Activated CD4-positive, CD25-positive, alpha-beta regulatory T cell (primary cell): ENCODE measurements around the gene UBASH3A.

ENCODE experiments used
- DNase-seq, 4 experiments: peaks; one replicate each; lab custom pipeline; 2025; lab: John Stamatoyannopoulos, UW

The UBASH3A gene

DNA sequence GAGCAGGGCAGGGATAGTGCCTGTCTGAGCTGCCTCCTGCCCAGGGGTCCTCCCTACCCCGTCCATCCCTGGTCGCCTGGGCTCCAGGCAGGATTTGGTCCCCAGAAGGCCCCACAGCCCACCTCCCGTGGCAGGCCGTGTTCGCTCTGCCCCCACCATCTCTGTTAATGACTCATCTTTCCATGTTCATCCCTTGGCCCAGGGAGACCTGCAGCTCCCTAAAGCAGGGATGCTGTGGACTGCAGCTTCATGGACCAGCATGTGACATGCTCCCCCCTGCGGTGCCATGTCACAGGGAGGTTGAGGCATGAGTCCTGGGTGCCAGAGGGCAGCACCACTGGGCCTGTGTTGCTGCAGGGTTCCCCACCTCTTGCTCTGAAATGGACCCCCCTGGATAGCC is 26.8 kb downstream of the UBASH3A start:
- DNase-seq, result no peak

DNA sequence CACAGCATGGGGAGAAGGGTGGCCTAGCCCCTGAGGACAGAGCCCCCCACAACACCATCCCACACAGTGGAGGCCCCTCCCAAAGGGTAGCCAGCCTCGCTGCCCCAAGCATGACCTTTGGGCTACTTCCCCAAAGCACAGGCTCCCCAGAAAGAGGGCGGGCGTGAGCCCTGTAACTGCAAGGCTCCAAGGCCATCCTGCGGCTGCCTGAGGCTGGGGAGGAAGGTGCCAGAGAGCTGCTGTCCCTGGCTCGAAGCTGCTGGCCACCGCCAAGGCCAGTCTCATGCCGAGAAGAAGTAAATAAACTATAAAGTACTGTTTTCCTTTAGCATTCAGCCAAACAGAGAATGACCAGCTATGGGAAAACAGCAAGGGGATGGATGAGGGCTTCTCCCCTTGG is 27.5 kb downstream of the UBASH3A start:
- DNase-seq, result no peak

DNA sequence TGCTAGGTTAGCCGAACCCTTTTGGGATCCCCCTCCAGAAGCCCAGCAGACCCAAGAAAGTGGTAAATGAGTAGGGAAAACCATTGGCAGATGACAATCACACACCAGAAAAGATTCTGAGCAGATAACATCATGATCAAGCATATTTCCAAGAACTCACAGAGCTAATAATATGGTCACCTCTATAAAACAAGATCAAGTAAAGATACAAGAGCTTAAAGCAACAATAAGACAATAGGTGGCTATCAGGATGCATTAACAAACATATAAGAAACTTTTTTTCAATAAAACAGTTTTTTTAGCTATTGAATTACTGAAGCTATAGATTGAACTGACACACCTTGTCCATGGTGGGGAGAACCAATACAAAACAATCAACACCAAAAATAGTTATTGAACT is 29.0 kb downstream of the UBASH3A start:
- no peak for DNase-seq

DNA sequence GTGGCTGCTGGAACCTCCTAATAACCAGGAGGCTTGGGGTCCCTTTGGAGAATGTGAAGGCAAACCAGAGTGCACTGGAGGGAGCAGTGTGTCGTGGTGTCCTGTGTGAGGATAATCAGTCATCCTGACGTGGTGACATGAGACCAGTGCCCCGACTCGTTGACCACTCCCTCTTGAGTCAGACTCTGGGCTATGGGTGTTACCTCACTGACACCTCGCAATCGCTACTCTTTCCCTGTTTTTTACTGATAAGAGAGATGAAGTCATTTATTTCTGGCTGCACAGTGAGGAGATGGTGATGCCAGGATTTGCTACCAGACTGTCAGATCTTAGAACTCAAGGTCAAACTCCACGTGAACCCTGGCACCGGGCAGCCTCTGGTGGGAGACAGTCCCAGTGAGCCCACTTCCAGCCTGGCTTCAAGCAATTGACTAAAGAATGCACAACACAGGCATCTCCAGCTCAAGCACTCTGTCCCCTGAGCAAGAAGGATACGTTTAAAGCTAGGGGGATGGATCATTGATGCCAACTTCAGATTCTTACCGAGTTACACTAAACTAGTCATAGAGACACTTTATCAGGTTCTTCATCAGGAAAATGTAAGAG is 30.3 kb downstream of the UBASH3A start:
- DNase-seq, result no peak

DNA sequence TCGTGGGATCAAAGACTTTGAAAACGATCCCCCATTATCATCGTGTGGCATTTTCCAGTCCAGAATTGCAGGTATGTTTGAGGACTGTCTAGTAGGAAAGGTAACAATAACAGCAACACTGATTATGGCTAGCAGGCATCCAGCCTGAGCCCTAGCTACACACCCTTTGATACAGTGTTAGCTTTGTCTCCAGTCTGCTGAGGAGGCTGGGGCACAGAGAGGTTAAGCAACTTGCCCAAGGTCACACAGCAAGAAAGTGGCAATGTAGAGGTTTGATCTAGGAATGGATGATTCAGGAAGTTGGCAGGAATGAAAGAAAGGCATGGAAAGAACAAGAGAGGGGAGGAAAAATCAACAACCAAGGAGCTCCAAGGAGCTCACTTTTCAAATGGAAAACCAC is 31.2 kb downstream of the UBASH3A start:
- DNase-seq, result no peak

DNA sequence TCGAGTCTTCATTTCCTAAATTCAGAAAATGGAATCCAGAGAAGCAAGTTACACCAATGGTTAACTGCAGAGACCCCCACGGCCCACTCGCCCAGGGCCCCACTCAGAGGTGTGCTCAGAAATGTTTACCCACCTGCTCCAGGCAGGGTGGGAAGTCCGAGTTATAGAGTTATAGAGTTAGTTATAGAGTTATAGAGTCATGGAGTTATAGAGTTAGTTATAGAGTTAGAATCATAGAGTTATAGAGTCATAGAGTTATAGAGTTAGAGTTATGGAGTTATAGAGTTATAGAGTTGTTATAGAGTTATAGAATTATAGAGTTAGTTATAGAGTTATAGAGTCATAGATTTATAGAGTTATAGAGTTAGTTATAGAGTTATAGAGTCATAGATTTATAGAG is 31.7 kb downstream of the UBASH3A start:
- DNase-seq, result no peak

DNA sequence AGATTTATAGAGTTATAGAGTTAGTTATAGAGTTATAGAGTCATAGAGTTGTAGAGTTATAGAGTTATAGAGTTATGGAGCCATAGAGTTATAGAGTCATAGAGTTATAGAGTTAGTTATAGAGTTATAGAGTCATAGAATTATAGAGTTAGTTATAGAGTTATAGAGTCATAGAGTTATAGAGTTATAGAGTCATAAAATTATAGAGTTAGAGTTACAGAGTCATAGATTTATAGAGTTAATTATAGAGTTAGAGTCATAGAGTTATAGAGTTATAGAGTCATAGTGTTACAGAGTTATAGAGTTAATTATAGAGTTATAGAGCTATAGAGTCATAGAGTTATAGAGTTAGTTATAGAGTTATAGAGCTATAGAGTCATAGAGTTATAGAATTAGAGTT is 32.1 kb downstream of the UBASH3A start:
- DNase-seq, result no peak

DNA sequence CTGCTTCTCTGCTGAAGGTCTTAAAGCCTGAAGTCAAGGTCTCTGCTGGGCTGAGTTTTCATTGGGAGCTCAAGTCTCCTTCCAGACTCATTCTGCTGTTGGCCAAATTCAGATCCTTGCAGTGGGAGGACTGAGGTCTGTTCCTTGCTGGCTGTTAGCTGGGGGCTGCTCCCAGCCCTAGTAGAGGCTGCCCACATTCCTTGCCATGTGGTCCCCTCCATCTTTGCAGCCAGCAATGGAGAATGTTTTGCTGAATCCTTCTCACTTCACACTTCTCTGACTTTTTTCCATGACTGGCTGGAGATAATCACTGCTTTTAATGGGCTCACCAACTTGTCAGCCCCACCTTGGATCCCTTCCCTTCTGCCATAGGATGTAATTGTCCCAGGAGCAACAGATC is 33.2 kb downstream of the UBASH3A start:
- no peak for DNase-seq

DNA sequence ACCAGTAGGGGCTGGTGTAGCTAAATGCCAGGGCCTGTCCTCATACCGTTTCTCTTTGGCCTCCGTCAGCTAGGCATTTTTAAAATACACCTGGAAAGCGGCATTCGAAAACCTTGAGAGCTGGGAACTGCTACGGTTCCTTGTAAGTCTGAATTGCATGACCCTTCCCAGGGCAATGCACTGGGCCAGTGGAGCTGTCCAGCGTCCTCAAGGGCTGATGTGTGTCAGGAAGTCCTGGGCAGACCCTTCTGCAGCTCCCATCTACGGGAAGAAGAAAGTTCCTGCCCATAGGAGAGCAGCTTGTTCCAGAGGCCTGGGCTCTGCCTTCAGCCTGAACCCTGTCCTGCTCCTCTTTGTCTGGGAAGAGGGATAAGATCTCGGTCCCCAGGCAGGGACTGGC is 34.1 kb downstream of the UBASH3A start:
- no peak for DNase-seq

DNA sequence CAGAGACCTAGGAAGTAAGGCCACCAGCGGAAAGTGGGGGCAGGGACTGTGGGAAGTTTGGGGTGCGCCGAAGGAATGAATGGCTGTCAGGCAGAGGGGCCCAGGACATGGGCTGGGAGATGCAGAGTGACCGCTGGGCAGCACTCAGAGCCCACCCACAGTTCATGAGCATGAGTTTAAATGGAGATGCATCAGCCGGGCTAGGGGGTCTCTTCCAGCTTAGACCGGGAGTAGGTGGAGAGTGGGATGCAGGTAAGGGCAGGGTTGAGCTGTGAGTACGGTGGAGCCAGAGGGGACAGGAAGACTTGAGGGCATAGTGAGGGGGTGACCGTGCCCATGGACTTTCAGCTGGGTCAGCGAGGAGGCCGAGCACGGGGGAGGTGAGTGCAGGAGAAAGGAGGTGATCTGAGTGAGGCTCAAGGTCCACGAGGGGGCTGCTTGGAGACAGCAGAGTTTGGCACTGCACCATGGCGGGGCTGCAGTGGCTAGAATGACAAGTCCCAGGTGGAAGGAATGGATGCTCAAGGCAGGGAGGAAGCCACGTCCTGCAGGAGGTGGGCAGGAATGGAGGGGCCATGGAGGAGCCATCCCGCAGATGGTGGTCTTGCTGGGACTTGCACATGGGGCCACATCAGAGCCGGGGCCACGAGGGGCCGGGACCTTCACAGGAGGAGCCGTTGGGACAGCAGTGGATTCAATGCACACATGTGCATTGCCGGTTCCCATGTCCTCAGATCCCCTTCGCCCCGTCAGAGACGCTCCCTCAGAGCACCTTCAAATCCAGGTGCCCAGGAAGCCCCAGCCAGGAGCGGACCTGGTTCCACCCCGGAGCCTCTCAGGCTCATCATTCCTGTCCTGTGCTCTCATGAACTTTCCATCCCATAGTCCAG is 34.9 kb downstream of the UBASH3A start:
- no peak for DNase-seq

DNA sequence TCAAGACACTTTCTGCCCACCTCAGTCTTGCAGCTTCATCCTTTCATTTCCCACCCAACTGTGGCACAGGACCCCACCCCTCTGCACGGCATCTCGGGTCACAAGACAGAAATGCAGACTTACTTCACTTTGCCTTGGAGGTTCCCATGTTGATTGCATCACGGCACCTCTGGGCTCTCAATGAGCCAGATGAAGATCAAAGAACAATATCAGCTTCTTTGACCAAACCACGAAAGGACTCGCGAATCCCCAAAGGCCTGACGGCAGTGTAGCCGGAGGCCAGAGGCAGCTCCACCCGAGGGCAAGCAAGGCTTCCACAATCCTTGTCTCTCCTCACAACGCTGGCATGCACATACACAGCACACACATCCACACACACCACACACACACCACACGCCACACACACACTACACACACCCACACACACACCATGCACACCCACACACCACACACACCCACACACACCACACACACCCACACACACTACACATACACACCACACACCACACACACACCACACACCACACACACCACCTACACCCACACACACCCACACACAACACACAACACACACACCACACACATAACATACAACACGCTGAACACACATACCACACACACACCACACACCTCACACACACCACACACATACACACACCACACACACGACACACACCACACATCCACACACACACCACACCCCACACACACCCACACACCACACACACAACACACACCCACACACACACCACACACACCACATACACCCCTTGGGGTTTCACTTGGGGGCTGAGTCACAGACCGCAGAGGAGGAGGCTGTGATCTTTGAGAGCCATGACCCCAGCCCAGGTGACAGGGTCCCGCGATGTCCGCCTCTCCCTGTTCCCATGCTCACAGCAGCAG is 35.8 kb downstream of the UBASH3A start:
- DNase-seq, result no peak

DNA sequence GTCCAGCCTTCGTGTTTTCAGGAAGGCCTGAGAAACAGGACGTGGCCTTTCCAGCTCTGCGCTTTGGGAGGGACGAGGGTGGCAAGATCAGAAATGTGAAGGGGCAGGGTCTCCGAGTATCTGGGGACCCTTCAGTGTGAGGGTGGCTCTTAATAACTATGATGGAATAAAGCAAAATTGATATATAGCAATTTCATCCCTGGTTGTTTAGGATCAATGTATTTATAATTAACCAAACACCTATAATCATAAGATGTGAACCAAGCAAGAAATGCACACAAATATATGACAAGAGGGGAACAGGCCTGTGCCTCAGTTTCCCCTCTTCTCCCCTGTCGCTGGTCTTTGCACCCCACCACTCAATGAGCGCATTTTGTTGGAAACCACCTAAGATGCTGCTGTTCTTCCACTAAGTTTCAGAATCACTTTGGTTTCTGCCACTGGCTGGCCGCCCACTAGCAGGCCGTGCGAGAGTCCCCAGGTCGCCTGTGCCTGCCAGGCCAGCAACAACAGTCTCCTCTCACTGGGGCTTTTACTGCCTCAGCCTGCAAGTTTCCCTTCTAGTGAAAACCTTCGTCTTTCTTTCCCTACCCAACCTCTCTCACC is 36.6 kb downstream of the UBASH3A start:
- DNase-seq, result no peak

DNA sequence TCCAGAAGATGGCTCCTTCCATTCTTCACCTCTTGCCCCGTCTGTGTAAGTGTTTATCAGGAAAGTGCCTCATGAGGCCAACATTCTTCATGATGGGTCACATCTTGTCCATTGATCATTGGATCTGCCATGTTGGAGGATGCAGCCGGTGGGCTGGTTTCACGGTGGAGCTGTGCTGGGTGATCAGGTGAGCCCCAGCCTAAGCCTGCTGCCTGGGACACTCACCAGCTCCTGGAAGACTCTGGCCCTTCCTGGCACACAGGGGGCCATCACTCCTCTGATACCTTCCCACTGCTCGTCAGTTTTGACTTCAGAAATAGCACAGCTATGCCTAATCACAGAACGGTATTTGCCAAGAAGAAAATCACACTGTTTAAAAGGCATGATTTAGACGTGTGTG is 38.3 kb downstream of the UBASH3A start:
- no peak for DNase-seq

DNA sequence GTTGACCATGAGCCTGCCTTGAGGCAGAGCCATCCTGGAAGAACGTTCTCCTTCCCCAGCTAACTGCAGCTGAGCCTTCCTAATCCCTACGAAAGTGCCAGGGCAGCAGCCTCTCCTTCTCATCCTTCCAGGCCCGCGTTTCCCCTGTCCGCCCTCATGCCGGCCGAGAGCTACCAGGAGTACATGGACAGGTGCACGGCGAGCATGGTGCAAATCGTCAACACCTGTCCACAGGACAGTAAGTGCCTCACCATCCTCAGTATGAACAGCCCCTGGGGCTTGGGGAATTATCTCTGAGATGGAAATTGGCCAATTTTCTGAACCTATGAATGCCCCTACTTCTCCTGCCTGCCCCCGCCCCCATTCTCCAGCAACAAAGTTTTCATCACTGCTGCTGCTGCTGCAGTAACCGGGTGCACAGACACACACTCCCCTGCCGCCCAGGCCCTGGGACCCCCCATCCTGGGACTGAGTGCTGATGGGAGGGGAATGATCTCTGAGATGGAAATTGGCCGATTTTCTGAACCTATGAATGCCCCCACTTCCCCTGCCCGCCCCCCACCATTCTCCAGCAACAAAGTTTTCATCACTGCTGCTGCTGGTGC is 39.6 kb downstream of the UBASH3A start:
- no peak for DNase-seq

DNA sequence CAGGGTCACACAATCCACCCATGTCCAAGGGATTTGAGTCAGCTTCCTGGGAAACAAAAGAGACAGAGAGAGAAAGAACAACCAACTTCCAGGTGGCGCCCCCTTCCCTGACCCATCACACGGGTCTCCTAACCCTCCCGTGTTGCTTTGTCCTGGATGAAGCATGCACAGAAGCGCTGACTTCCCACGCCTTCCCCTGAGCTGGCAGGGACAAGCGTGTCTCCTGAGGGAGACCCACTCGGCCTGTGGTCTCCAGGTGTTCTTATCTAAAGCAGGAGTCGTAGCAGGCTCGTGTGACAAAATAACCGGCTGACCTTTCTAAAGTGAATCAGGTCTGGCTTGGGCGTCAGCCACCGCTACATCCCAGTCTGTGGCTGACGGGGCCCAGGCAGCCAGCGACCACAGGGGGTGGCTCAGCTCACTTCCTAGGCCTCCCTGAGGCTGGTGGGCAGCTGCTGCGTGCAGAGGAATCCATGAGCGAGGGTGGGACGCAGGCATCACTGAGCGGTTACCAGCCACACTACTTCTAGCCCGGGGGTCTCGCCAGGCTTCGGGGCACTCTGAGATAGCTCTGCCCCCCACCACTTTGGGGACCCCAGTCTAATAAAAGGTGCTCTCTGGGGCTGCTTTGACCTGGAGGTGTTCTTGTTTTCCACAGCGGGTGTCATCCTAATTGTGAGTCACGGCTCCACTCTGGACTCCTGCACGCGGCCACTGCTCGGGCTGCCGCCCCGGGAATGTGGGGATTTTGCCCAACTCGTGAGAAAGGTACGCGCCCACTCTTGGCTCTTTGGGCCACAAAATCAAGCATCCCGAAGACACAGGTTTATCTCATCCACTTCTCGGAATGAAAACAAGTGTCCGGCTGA is 40.4 kb downstream of the UBASH3A start:
- DNase-seq, result no peak

DNA sequence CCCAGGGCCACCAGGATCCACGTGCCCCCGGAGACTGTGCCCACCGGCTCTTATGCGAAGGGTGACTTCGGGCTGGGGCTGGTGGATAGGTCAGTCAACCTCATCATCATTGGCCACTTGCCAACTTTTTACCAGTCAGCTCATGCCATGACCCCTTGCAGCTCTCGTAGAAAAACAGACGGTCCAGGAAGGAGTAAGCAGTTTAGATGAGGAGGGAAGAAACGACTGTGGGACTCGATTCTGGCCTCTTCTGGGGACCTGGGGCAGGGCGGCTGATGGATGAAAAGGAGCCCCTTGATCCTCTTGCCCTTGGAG is 41.0 kb downstream of the UBASH3A start:
- DNase-seq, result no peak

DNA sequence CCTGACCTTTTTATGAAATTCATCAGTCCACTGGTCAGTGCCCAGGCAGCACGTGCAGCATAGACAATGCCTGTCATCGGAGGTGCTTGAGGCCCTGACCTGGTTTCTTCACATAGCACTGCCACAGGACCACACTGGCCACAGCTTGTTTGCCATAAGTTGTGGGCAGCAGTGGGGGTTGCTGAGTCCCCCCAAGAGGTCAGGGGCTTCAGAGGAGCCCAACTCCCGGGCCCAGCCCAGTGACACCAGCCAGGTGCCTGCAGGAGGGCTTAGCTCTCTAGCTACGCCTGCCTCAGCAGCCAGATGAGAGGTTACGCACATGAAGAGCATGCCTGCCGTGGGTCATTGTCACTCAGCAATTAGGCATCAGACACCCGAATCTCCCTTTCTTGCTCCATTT is 41.6 kb downstream of the UBASH3A start:
- no peak for DNase-seq

DNA sequence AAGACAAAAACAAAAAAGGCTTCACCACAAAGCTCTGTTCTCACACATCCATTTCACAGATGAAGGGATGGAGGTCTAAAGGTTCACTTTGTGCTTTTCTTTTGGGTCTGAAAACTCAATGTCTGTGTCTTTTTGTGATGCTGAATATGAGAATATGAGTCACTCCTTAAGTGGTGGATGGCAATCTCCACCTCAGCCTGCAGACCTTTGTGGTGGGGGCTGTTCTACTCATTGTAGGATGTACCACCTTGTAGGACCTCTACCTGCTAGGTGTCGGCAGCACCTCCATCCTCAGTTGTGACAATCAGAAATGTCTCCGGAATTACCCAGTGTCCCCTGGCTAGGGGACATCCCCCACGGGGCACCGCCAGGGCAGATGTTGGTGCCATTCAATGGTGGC is 42.8 kb downstream of the UBASH3A start:
- no peak for DNase-seq

DNA sequence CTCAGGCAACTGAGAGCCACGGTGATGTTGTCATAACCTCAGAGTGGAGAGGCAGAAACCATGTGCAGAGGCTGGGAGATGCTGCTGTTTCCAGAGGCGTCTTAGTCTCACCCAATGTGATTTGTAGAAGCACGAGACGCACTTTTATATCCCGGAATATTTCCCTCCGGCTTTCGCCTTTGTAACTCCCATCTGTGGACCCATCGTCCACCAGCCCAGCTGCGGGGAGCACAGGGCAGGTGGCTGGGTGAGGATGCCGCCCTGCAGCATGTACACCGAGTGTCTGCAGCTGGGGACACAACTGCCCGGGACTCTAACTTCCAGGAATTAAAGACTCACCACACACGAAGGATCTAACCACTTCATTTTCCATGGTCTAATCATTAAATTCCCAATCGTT is 43.5 kb downstream of the UBASH3A start:
- no peak for DNase-seq

DNA sequence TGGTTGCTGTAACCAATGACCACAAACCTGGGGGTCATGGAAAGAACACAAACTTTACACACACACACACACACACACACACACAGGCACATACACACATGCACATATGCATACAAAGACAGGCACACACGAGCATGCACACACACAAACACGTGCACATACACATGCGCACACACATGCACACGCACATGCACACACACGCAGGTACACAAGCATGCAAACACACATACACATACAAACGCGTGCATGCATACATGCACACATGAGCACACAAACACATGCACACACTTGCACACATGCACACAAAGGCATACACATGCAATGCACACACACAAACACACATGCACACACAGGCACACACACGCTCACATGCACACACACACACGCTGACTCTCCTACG is 44.0 kb downstream of the UBASH3A start:
- DNase-seq, result no peak

DNA sequence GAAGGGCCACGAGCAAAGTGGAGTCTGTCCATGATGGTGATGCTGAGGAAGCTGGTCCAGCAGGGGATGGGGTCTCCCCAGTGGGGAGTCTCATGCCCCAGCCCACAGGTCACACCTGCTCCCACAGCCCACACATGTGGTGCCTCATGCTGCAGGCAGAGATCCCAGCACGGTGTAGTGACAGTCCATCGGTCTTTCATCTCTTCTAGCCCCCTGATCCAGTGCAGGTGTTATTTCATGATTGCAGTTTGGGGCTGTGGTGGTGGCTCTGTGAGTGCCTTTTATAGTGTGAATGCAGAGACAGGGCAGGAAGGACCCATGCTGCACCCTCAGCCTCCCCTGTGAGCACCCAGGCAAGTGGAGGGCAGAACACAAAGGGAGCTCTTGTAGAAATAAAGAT is 45.0 kb downstream of the UBASH3A start:
- DNase-seq, result no peak
